ENCODE data around the gene DYNC1I1.

DNA sequence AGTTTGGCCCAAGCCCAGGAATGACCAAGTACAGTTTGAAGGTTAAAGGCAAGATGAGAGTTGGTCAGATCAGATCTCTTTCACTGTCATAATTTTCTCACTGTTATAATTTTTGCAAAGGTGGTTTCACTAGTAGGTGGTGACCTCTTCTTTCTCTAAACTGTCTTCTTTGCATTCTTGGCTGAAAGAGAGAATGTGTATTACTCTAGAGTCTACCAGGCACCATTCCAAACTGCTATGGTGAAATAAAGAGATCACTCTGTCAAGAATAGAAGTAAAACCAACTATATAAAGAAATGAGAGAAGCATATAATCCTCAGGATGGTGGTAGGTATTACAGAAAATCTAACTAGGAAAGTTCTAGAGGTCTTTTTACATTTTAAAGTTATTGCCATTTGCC lies 72.7 kb downstream of the DYNC1I1 start:
- TF ChIP-seq YY1 (IDR thresholded peaks at IDR 0.05; ENCODE audit: insufficient read depth, insufficient read length) (no peak), ZNF274 (IDR thresholded peaks at IDR 0.05; ENCODE audit: low read depth, low read length) (no peak)
